ENCODE measurements around the gene PAX2. TPM values are rescaled to one million over a fixed set of nuclear protein-coding genes. Genes with fewer than 3 reads are reported as not detected.
A peak's percentile ranks its signal among the peaks of the same experiment; 100 is the strongest.

PAX2 gene
- total RNA-seq, 1 donor from 2014 or later, result not detected

DNA sequence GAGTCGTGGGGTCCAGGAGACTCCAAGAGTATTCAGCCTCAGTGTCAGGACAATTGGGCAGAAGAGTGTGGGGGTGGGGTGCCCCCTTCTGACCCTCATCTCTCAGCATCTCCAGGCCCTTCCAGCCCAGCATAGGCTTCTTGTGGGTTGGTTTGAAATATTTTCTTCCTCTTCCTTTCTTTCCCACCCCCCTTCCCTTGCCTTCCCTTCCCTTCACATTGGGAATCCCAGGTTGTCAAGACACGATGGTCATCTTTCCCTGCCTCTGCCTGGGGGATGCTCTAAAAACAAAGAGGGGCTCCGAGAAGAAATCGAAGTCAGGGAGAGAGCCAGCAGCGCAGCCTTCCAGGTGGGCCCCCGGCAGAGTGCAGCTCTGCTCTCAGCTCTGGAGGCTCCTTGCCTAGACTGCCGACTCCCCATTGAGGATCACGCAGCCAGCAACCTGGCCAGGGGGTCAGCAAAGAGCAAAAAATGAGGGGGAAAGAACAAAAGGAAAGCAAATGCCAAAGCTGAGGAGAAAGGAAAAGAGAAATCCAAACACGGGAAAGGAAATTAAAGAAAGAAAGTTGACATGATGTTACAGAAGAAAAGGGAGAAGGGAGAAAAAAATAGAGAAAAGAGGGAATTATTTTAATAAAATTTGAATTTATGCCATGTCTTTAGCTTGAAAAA lies 1.5 kb downstream of the PAX2 start:
- H3K4me1 ChIP-seq (ENCODE audit: control insufficient read depth in 3 of 3, insufficient read depth in 3 of 3, low read length in 3 of 3), result peaks cover 14 to 43% (median 36%) of the 10 kb centered on the region in 3 donors
- H3K9ac ChIP-seq (ENCODE audit: low read depth in 1 of 3, low read length in 3 of 3), result no peak overlapping the region
- no peaks in the 10 kb centered on the region for H3K9me3 ChIP-seq (ENCODE audit: control insufficient read depth in 3 of 3, low read length in 3 of 3)
- H3K27ac ChIP-seq (ENCODE audit: low read depth, low read length), result no peak overlapping the region
- H3K27me3 ChIP-seq (ENCODE audit: control insufficient read depth in 3 of 3, insufficient read depth in 3 of 3, low read length in 3 of 3), result peaks cover 79 to 94% (median 91%) of the 10 kb centered on the region in 3 donors
- no peaks in the 10 kb centered on the region for H3K36me3 ChIP-seq (ENCODE audit: control insufficient read depth in 3 of 3, insufficient read depth in 3 of 3, low read length in 3 of 3)
- no peak overlapping the region for H3K4me3 ChIP-seq (ENCODE audit: low read length in 3 of 3)

DNA sequence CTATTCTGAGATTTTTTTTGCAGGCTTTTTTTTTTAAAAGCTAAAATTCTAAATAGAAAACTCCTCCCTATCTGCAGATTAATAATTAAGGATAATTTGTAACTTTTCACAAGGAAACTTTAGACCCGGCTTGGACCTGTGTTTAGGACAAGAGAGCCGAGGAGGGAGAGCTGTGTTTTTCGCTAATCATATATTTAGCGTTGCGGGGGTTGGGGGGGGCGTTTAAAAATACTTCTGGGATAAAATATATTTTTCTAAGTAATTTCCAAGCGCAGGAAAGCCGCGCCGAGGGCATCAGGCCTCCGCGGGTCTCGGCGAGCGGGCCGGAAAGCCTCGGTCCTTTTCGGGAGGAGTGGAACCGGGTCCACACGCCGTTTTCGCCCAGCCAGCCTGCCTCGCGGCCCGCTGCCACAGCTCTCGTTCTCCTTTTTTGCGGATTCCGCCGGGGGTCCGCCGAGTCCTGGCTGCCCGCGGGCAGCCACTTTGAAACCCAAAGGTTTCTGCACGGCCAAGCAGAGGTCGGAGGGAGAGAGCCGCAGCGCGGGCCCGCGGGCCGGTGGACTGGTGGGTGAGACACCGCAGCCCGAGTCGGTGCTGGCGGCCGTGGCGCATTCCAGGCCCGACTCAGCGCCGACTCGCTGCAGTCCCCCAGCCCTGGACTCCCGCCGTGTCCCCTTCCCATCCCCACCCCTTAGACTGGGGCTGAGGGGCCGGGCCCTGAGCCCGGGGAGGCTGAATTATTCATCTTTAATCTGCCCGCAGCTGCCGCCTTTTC lies 2.3 kb downstream of the PAX2 start:
- Histone ChIP-seq H3K9ac (ENCODE audit: low read depth in 1 of 3, low read length in 3 of 3) (no peak overlapping the region), H3K4me3 (ENCODE audit: low read length in 3 of 3) (no peak overlapping the region), H3K4me1 (ENCODE audit: control insufficient read depth in 3 of 3, insufficient read depth in 3 of 3, low read length in 3 of 3) (peaks cover 14 to 38% (median 35%) of the 10 kb centered on the region in 3 donors), H3K9me3 (ENCODE audit: control insufficient read depth in 3 of 3, low read length in 3 of 3) (no peaks in the 10 kb centered on the region), H3K27ac (ENCODE audit: low read depth, low read length) (no peak overlapping the region), H3K36me3 (ENCODE audit: control insufficient read depth in 3 of 3, insufficient read depth in 3 of 3, low read length in 3 of 3) (no peaks in the 10 kb centered on the region), H3K27me3 (ENCODE audit: control insufficient read depth in 3 of 3, insufficient read depth in 3 of 3, low read length in 3 of 3) (peaks cover 79 to 93% (median 90%) of the 10 kb centered on the region in 3 donors)

DNA sequence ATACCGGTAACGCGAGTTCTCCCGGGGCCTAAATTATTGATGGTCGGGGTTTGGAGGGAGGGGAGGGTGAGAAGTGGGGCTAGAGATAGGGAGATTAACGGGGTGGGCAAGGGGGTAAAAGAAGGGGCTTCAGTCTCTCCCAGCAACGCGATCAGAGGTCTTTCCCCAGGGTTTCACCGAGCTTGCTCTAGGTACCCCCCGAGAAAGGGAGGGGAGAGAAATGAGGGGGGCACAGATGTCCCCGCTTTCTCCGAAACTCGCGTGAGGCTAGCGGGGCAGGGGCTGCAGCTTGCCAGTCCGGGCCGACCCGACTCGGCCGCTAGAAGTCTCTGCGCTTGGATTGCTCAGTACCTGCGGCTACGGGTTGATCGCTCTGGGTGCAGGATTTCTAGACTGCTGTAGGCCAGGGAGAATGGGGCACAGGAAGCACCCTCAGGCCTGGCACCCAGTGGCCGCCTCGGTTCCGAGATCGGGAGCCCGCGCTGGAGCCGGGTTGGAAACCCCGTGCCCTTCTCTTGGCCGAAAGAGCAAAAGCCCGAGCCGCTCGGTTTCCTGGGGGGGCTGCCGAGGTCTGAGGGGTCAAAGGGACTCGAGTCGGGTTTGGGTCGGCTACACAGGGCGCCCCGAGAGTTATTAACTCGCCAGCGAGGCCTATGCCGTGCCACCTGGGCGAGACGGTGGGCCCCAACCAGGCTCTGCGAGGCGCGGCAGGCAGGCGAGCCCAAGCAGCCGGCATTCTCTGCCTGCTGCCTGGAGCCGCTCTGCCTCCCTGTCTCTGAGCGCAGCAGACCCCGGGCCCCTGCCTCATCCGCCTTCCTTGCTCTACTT lies 3.1 kb downstream of the PAX2 start:
- Histone ChIP-seq H3K4me3 (ENCODE audit: low read length in 3 of 3) (peak overlapping the region in 1 of 3 donors; percentile 35), H3K36me3 (ENCODE audit: control insufficient read depth in 3 of 3, insufficient read depth in 3 of 3, low read length in 3 of 3) (no peaks in the 10 kb centered on the region), H3K4me1 (ENCODE audit: control insufficient read depth in 3 of 3, insufficient read depth in 3 of 3, low read length in 3 of 3) (peaks cover 14 to 36% (median 33%) of the 10 kb centered on the region in 3 donors), H3K27ac (ENCODE audit: low read depth, low read length) (no peak overlapping the region), H3K9ac (ENCODE audit: low read depth in 1 of 3, low read length in 3 of 3) (no peak overlapping the region), H3K27me3 (ENCODE audit: control insufficient read depth in 3 of 3, insufficient read depth in 3 of 3, low read length in 3 of 3) (peaks cover 80 to 93% (median 88%) of the 10 kb centered on the region in 3 donors), H3K9me3 (ENCODE audit: control insufficient read depth in 3 of 3, low read length in 3 of 3) (no peaks in the 10 kb centered on the region)

DNA sequence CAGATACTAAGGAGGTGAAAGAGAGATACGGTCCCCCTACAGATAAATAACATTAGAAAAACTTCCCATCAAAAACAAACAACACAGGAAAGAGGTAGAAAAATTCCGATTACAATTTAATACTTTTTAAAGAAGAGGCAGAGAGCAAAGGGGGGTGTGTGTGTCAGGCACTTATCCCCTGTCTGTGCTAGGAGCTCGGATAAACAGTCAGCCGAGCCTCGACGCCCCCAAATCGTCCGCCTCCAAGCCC lies 3.6 kb downstream of the PAX2 start:
- Histone ChIP-seq H3K4me1 (ENCODE audit: control insufficient read depth in 3 of 3, insufficient read depth in 3 of 3, low read length in 3 of 3) (peaks cover 12 to 31% (median 28%) of the 10 kb centered on the region in 3 donors), H3K27me3 (ENCODE audit: control insufficient read depth in 3 of 3, insufficient read depth in 3 of 3, low read length in 3 of 3) (peaks cover 80 to 91% (median 86%) of the 10 kb centered on the region in 3 donors), H3K36me3 (ENCODE audit: control insufficient read depth in 3 of 3, insufficient read depth in 3 of 3, low read length in 3 of 3) (no peaks in the 10 kb centered on the region), H3K9me3 (ENCODE audit: control insufficient read depth in 3 of 3, low read length in 3 of 3) (no peaks in the 10 kb centered on the region), H3K9ac (ENCODE audit: low read depth in 1 of 3, low read length in 3 of 3) (no peak overlapping the region), H3K4me3 (ENCODE audit: low read length in 3 of 3) (no peak overlapping the region), H3K27ac (ENCODE audit: low read depth, low read length) (no peak overlapping the region)

DNA sequence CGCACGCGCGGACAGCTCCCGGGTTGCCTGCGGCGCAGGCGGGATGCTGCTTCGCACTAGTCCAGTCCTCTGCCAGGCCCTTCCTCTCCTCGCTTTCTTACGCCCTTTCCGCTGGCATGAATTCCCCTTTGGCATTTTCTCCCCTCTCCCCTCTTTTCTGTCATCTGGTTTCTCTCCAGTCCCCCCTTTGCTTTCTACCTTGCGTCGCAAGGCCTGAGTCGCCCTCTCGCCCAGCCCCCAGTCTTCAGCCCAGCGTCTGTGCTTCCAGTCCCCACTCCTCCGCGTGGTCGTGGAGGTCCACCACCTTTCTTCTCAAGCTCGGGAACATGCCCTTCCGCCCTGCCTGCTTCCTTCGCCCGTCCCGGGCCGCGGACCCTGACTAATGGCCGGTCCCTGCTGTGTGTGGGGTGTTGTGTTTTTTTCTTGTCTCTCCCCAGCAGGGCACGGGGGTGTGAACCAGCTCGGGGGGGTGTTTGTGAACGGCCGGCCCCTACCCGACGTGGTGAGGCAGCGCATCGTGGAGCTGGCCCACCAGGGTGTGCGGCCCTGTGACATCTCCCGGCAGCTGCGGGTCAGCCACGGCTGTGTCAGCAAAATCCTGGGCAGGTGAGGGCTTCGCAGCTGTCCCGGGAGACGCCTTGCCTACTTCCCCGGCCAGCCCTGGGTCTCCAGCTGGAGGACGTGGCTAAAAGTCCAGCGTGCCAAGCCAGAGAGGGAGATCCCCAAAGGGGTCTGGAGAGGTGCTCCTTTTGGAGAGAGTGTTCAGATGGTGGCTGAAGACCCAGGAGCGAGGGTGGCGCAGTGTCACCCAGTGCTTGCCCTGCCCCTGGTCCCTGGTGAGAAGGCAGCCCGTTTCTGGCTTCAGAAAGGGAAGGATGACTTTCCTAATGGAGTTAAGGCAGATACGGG lies 4.2 kb downstream of the PAX2 start:
- Histone ChIP-seq H3K4me3 (ENCODE audit: low read length in 3 of 3) (no peak overlapping the region), H3K27ac (ENCODE audit: low read depth, low read length) (no peak overlapping the region), H3K36me3 (ENCODE audit: control insufficient read depth in 3 of 3, insufficient read depth in 3 of 3, low read length in 3 of 3) (no peaks in the 10 kb centered on the region), H3K9me3 (ENCODE audit: control insufficient read depth in 3 of 3, low read length in 3 of 3) (no peaks in the 10 kb centered on the region), H3K4me1 (ENCODE audit: control insufficient read depth in 3 of 3, insufficient read depth in 3 of 3, low read length in 3 of 3) (peaks cover 7 to 25% (median 24%) of the 10 kb centered on the region in 3 donors), H3K9ac (ENCODE audit: low read depth in 1 of 3, low read length in 3 of 3) (no peak overlapping the region), H3K27me3 (ENCODE audit: control insufficient read depth in 3 of 3, insufficient read depth in 3 of 3, low read length in 3 of 3) (peaks cover 79 to 89% (median 86%) of the 10 kb centered on the region in 3 donors)

DNA sequence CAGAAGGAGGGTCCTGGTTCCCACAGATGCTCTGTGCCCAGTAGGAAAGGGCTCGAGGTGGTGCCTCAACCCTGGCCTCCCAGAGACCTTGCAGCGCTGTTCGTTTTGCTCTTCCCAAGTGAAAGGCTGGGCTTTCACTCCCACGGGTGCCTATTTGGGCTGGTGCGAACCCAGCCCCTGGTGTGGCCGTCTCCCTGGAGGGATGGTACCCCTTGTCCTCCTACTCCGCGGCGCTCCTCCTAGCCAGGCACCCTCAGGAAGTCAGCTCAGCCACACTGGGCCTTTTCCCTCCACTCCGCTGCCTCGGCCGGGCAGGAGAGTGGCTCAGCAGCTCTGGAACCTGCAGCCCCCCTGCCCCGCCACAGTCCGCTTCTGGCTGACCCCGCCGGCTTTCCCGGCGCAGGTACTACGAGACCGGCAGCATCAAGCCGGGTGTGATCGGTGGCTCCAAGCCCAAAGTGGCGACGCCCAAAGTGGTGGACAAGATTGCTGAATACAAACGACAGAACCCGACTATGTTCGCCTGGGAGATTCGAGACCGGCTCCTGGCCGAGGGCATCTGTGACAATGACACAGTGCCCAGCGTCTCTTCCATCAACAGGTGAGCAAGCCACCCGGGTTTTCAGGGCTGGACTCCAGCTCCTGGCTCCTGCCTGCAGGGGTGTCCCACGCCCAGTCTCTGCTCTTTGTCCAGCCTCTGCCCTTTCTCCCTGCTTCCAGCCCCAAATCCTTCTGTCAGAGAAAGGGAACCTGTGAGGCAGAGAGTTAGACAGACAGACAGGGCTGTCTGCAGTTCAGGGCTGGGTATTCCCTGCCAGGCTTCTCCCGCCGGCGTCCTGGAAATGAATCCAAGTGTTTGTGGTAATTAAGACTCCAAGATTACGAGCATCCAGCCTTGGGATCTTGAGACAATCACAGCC lies 5.2 kb downstream of the PAX2 start:
- Histone ChIP-seq H3K9ac (ENCODE audit: low read depth in 1 of 3, low read length in 3 of 3) (no peak overlapping the region), H3K4me3 (ENCODE audit: low read length in 3 of 3) (no peak overlapping the region), H3K27me3 (ENCODE audit: control insufficient read depth in 3 of 3, insufficient read depth in 3 of 3, low read length in 3 of 3) (peaks cover 83 to 93% (median 90%) of the 10 kb centered on the region in 3 donors), H3K9me3 (ENCODE audit: control insufficient read depth in 3 of 3, low read length in 3 of 3) (no peaks in the 10 kb centered on the region), H3K4me1 (ENCODE audit: control insufficient read depth in 3 of 3, insufficient read depth in 3 of 3, low read length in 3 of 3) (peaks cover 4 to 22% (median 21%) of the 10 kb centered on the region in 3 donors), H3K36me3 (ENCODE audit: control insufficient read depth in 3 of 3, insufficient read depth in 3 of 3, low read length in 3 of 3) (no peaks in the 10 kb centered on the region), H3K27ac (ENCODE audit: low read depth, low read length) (no peak overlapping the region)

DNA sequence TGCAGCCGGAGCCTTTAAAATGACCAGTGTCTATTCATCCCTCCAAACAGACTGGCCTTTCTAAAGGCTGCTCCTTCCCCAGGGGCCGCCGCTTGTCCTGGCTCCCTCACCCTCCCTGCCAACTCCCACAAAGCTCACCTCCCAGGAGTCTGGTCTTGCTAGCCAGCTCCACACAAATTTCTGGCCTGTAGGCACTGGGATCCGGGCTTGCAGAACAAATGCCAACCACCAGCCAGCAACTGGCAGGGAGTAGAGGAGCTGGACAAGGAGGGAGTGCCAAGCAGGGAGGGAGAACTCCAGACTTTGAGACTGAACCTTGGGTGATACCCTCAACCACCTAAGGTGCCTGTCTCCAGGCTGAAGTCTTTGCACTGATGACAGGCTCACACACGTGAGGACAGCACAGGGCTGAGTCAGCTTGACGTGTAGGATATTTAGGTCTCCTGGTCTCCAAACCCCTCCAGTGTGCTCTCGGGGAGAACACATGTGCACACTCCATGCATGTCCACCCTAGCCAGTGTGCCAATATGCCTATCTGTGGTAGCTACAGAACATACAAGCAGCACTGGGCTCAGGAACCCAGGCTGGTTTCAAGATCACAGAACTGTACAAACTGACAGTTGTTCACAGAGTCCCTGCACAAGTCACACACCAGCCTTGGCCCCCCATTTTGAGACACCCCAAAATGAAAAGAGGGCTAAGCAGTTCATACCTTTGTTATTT lies 6.0 kb downstream of the PAX2 start:
- H3K4me3 ChIP-seq (ENCODE audit: low read length in 3 of 3), result no peak overlapping the region
- peaks cover 4 to 18% (median 18%) of the 10 kb centered on the region in 3 donors for H3K4me1 ChIP-seq (ENCODE audit: control insufficient read depth in 3 of 3, insufficient read depth in 3 of 3, low read length in 3 of 3)
- peaks cover 84 to 94% (median 91%) of the 10 kb centered on the region in 3 donors for H3K27me3 ChIP-seq (ENCODE audit: control insufficient read depth in 3 of 3, insufficient read depth in 3 of 3, low read length in 3 of 3)
- no peak overlapping the region for H3K9ac ChIP-seq (ENCODE audit: low read depth in 1 of 3, low read length in 3 of 3)
- no peaks in the 10 kb centered on the region for H3K9me3 ChIP-seq (ENCODE audit: control insufficient read depth in 3 of 3, low read length in 3 of 3)
- no peaks in the 10 kb centered on the region for H3K36me3 ChIP-seq (ENCODE audit: control insufficient read depth in 3 of 3, insufficient read depth in 3 of 3, low read length in 3 of 3)
- H3K27ac ChIP-seq (ENCODE audit: low read depth, low read length), result no peak overlapping the region

DNA sequence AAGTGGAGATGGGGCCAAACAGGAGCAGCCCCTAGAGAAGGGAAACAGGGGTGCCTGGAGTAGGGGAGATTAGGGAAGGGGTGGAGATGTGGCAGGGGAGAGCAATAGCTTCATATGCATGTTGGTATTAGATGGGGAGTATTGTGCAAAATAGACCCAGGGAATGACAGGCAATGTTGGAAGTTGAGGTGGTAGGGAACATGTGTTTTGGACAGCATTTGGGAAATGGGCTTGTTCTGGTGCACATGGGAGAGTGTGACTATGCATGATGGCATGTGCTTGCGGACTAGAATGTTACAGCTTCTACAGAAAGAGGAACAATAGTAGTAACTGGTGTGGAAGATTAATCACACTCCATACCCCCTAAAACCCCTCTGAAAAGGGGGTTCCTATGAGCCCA lies 10.4 kb downstream of the PAX2 start:
- H3K4me3 ChIP-seq (ENCODE audit: low read length in 3 of 3), result no peak overlapping the region
- H3K27ac ChIP-seq (ENCODE audit: low read depth, low read length), result no peak overlapping the region
- H3K9me3 ChIP-seq (ENCODE audit: control insufficient read depth in 3 of 3, low read length in 3 of 3), result no peaks in the 10 kb centered on the region
- H3K4me1 ChIP-seq (ENCODE audit: control insufficient read depth in 3 of 3, insufficient read depth in 3 of 3, low read length in 3 of 3), result no peaks in the 10 kb centered on the region
- peaks cover 83 to 88% (median 84%) of the 10 kb centered on the region in 3 donors for H3K27me3 ChIP-seq (ENCODE audit: control insufficient read depth in 3 of 3, insufficient read depth in 3 of 3, low read length in 3 of 3)
- no peak overlapping the region for H3K9ac ChIP-seq (ENCODE audit: low read depth in 1 of 3, low read length in 3 of 3)
- H3K36me3 ChIP-seq (ENCODE audit: control insufficient read depth in 3 of 3, insufficient read depth in 3 of 3, low read length in 3 of 3), result no peaks in the 10 kb centered on the region
